ENCODE measurements around the gene CASZ1. TPM values are rescaled to one million over a fixed set of nuclear protein-coding genes. Genes with fewer than 3 reads are reported as not detected.

CASZ1 gene
- polyA plus RNA-seq, 1 experiment = 0.64 TPM

- ChIA-PET CTCF (no interaction called here), POLR2A (no interaction called here)
- Histone ChIP-seq H3K4me3 (ENCODE audit: low read depth, low read length) (no peak overlapping the region), H3K27me3 (ENCODE audit: control insufficient read depth, insufficient read depth, low read length) (peaks cover 20% of the 10 kb centered on the region), H3K36me3 (ENCODE audit: control insufficient read depth, insufficient read depth, low read length) (no peaks in the 10 kb centered on the region)
- no peak for DNase-seq (ENCODE audit: low read depth)
- no peak for TF ChIP-seq CTCF (IDR thresholded peaks at IDR 0.05; ENCODE audit: insufficient read depth, low read depth, low read length)
Observed at GRCh38 chr1:10709165-10709564, 87.3 kb downstream of the CASZ1 start.

GRCh38 chr1:10708757-10709156 is 87.7 kb downstream of the CASZ1 start:
- DNase-seq (ENCODE audit: low read depth) = no peak
- H3K4me3 ChIP-seq (ENCODE audit: low read depth, low read length) = no peak overlapping the region
- no peak for TF ChIP-seq CTCF (IDR thresholded peaks at IDR 0.05; ENCODE audit: insufficient read depth, low read depth, low read length)
- H3K27me3 ChIP-seq (ENCODE audit: control insufficient read depth, insufficient read depth, low read length) = peaks cover 20% of the 10 kb centered on the region
- ChIA-PET CTCF (no interaction called here), POLR2A (no interaction called here)
- no peaks in the 10 kb centered on the region for H3K36me3 ChIP-seq (ENCODE audit: control insufficient read depth, insufficient read depth, low read length)

- no peak for TF ChIP-seq CTCF (IDR thresholded peaks at IDR 0.05; ENCODE audit: insufficient read depth, low read depth, low read length)
- Histone ChIP-seq H3K4me3 (ENCODE audit: low read depth, low read length) (no peak overlapping the region), H3K27me3 (ENCODE audit: control insufficient read depth, insufficient read depth, low read length) (peaks cover 14% of the 10 kb centered on the region), H3K36me3 (ENCODE audit: control insufficient read depth, insufficient read depth, low read length) (no peaks in the 10 kb centered on the region)
- DNase-seq (ENCODE audit: low read depth) = no peak
- POLR2A ChIA-PET = no interaction called here
- CTCF ChIA-PET = no interaction called here
Observed at GRCh38 chr1:10707208-10707607, 89.2 kb downstream of the CASZ1 start.

GRCh38 chr1:10706376-10706913 is 90.0 kb downstream of the CASZ1 start:
- ChIA-PET CTCF (interaction anchor here (0.6 kb wide), 1 partner anchor 199 kb away, joined by 3 read pairs; no protein-coding TSS in a partner anchor), POLR2A (no interaction called here)
- DNase-seq (ENCODE audit: low read depth) = no peak
- Histone ChIP-seq H3K27me3 (ENCODE audit: control insufficient read depth, insufficient read depth, low read length) (peaks cover 14% of the 10 kb centered on the region), H3K4me3 (ENCODE audit: low read depth, low read length) (no peak overlapping the region), H3K36me3 (ENCODE audit: control insufficient read depth, insufficient read depth, low read length) (no peaks in the 10 kb centered on the region)
- TF ChIP-seq CTCF (IDR thresholded peaks at IDR 0.05; ENCODE audit: insufficient read depth, low read depth, low read length) = no peak

GRCh38 chr1:10705953-10706352 is 90.5 kb downstream of the CASZ1 start:
- ChIA-PET POLR2A (no interaction called here), CTCF (no interaction called here)
- no peak overlapping the region for H3K4me3 ChIP-seq (ENCODE audit: low read depth, low read length)
- H3K27me3 ChIP-seq (ENCODE audit: control insufficient read depth, insufficient read depth, low read length) = peaks cover 10% of the 10 kb centered on the region
- TF ChIP-seq CTCF (IDR thresholded peaks at IDR 0.05; ENCODE audit: insufficient read depth, low read depth, low read length) = no peak
- no peaks in the 10 kb centered on the region for H3K36me3 ChIP-seq (ENCODE audit: control insufficient read depth, insufficient read depth, low read length)
- DNase-seq (ENCODE audit: low read depth) = no peak
